HG03469 (cell line): Measurements from ENCODE around the gene RAI1.
A peak's percentile ranks its signal among the peaks of the same experiment; 100 is the strongest.

Source experiments
- ATAC-seq: cut with Tn5 transposase; IDR thresholded peaks from one replicate; pipeline ENCODE4 v1.9.1; 2021; ENCODE audit warnings: mild to moderate bottlenecking, moderate library complexity, moderate number of reproducible peaks; ENCODE audit not compliant: unreplicated experiment

Gene RAI1

DNA sequence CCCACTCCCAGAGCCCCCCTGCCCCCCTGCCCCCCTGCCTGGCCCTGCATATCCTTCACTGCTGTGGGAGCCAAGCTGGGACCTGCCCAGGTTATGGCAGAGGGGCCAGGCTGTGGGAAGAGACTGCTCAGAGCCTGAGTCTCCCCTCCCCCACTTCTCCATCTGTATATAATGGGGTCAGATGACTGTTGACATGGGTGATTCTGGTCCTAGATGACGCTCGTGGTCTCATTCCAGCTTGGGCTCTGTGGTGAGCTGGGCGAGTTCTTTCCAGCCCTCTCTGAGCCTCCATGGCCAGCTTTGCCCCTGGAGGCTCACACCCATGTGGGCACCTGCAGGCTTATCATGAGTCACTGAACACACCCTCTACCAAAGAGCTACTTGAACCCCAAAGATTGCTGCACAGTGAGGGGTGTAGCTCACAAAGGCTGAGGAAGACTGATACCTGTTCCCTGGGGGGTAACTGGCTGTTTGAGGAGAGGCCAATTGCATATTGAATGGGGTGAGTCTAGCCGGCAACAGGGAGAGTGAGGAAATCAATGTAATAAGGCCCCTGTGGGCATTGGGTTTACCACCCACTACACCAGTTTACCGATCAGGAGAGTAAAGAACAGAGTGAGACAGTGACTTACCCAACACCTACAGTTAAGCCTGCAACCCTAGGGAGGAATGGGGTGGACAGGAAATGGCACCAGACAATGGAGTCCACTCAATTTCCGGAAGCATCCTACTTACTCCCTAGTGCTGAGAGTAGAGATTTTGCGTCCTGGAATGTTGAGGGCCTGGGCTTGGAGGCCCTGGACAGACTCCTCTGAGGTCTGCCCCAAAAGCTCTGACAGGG, 159.7 kb downstream of the RAI1 start:
- ATAC-seq = no peak

DNA sequence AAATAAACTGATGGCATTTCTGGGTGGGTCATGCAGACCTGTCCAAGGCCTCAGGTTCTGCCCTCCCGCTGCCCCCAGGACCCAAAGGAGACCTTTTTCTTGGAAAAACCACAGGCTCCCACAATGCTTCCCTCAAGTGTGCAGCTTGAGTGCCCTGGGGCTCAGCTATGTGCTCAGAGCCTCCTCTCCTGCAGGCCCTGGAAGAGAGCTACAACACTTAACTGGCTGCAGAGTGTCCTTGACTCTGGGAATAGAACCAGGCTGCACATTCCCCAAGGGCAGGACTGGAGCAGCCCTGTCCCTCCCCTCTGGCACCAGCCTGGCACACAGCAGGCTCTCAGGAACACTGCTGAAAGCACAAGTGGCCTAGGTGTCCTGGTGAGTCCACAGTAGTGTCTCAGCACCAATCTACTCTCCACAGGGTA, 160.4 kb downstream of the RAI1 start:
- ATAC-seq = no peak

GRCh38 chr17:17842111-17842876, 161.0 kb downstream of the RAI1 start:
- ATAC-seq = no peak

- no peak for ATAC-seq
Measured at GRCh38 chr17:17843096-17843495, 161.8 kb downstream of the RAI1 start.

GRCh38 chr17:17844079-17844478, 162.8 kb downstream of the RAI1 start:
- no peak for ATAC-seq

- no peak for ATAC-seq
Measured at GRCh38 chr17:17844500-17844899, 163.2 kb downstream of the RAI1 start.

GRCh38 chr17:17845046-17845775, 164.0 kb downstream of the RAI1 start:
- ATAC-seq = no peak

GRCh38 chr17:17846003-17846402, 164.7 kb downstream of the RAI1 start:
- no peak for ATAC-seq

DNA sequence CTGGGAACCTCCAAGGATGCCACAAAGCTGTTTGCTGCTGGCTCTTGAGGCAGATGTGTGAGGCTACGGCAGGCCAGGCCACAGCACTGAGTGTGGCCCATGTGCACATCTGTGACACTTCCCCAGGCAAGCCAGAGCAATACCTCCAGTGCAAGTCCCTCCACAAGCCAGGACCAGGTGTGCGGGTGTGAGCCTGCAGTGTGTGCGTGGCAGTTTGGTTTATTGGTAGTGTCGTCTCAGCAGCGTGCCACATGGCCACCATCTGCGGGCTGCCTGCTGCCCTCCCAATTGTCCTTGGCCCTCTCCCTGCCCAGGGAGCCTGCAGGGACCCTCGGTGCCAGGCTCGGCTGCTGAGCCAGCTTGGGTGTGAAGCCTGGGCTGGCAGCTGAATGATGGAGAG, 165.4 kb downstream of the RAI1 start:
- no peak for ATAC-seq

- ATAC-seq = no peak
Measured at GRCh38 chr17:17847118-17847689, 165.9 kb downstream of the RAI1 start.

GRCh38 chr17:17847726-17848125, 166.5 kb downstream of the RAI1 start:
- ATAC-seq = no peak

DNA sequence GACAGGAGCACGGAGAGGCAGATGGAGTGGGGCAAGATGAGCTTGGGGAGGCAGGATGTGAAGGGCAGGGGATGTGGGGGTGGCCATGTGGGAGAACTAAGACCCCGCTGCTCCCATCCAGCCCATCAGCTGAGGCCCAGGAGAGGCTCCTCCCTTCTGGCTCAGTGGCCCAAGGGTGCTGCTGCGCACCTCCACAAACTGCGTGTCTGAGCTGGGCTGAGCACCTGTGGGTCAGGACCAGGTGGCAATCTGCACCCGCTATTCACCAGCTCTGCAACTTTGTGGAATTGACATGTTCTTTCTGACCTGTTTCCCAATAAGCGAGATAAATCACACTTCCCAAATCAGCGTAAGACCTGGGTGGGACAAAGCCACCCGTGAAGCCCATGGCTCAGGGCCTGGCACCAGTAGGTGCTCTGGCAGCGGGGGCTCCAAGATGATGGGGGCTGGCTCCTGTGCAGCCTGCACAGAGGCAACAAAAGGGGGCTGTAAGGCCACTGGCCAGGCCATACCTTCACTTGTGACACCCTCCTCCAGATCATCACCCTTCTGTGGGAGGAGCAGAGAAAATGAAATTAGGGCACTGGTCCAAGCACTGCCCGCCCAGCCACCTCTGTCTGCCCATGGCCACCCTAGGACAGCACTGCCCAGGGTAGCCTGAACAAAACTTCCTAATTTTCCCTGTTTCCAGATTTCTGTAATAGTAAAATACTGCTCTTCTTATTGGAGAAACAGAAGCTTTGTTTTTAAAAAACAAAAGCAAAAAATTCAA, 167.2 kb downstream of the RAI1 start:
- ATAC-seq = no peak

DNA sequence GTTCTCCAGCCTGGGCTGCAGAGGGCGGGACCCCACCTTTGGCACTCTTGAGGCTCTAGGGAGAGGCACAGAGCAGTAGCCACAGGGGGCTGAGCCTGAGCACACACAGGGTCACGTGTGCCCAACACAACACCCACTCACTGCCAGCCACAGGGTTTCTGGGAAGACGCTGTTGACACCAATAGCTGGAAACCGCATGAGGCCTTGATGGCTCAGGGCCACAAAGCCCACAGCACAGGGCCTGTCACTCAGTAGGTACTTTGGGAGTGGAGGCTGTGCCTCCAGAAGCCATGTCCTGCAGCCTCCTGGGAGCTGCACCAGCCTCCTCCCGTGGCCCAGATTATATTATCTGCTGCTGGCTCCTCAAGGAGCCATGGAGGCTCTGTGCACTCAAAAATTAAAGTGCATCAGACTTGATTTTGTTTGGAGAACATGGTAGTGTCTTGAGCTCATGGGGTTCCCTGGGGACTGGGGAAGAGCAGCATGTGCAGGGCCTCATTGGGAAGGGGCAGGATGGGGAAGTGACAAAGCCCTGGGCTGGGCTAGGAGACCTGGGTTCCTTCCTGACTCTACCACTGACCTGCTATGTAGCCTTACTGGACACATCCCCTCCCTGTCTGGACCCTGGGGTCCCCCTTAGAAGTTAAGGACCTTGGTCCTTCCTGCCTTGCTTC, 168.0 kb downstream of the RAI1 start:
- ATAC-seq = peak; percentile 70

- no peak for ATAC-seq
Measured at GRCh38 chr17:17849845-17850373, 168.7 kb downstream of the RAI1 start.

DNA sequence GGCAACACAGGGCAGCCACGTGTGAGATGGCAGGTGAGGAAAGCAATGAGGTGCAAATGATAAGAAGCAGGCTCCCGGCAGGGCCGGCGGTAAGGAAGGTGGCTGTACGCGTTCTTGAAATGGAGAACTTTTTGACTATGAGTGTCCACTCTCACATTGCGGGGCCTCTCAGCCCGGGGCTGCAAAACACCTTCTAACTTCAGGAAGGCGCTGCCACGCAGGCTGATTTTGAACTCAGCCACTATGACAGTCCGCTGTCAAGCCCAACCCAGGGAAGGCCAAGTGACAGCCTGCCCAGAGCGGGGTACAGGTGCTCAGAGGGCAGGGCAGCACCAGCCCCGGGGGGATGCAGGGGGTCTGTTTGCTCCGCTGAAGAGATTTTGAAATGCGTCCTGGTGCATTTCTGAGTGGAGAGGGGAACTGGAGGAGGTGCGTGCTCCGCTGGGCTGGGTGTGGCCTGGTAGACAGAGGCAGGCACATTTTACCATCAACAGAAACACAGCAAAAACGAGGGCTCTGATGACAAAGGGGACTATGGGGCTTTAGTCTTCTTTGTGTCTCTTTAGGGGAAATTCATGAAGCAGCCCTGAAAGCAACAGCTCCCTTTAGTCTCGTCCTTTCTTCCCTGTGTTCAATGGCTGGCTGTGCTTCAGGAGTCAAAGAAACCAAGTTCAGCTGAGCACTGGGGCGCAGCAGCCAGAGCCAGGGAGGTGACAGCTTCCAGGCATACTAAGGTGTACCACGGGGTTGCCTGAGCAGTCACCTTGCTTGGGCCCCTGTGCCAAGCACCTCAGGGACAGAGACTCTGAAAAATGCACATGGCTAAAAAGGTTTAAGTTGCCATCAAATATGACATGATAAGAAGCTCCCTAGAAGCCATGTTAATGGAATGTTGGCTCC, 170.1 kb downstream of the RAI1 start:
- no peak for ATAC-seq

DNA sequence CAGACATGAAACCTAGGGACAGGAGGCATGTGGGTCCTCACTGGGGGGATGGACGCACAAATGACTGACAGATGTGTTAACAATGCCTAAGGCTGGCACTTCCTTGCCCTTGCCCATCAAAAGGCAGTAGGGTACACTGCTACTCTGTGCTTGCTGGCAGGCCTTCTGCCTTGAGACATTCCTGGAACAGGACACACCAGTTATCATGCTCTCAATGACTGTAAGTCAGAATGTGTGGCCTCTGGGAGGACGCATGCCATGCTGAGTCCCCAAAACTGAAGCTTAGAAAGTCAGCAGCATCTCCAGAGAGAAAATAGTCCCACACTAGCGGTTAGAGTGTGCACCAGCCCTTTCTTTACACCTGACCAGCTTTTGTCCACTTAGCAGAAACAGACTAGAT, 171.7 kb downstream of the RAI1 start:
- ATAC-seq = no peak

GRCh38 chr17:17853811-17854447, 172.7 kb downstream of the RAI1 start:
- no peak for ATAC-seq

DNA sequence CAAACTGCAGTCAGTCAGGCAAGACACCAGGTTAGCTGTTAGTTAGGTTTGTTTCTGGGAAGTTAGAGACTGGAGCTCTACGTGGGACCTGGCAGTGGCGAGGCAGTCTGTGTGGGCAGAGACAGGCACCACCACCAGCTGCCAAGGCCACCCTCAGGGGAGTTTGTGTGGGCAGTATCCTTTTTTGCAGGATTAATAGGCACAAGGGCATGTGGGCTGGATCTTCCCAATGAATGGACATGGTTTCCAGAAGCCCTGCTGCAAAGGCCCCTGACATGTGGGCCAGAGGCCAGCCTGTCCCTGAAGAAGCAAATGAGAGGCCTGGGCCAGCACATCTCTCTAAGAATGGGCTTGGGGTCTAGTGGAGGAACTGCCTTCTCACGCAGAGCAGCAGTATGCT, 174.7 kb downstream of the RAI1 start:
- ATAC-seq = no peak
